ENCODE data around the gene DGKG.

DGKG gene

DNA sequence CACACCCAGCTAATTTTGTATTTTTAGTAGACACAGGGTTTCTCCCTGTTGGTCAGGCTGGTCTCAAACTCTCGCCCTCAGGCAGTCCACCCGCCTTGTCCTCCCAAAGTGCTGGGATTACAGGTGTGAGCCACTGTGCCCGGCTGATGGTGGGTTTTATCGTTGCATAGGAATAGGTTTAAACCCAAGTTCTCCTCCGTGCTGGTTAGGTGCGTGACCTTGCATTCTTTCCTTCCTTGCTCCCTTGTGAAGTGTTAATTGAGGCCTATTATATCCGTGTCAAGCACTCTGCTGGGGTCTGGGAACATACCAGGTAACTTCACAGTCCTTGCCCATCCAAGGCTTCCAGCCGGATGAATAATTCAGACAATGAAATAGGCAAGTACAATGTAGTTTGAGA lies 233.9 kb downstream of the DGKG start:
- no peak for DNase-seq

GRCh38 chr3:186127463-186127862 lies 234.6 kb downstream of the DGKG start:
- no peak for DNase-seq

GRCh38 chr3:186125118-186125517 lies 236.9 kb downstream of the DGKG start:
- DNase-seq: no peak

- no peak for DNase-seq
Measured at GRCh38 chr3:186124592-186124991, 237.4 kb downstream of the DGKG start.

DNA sequence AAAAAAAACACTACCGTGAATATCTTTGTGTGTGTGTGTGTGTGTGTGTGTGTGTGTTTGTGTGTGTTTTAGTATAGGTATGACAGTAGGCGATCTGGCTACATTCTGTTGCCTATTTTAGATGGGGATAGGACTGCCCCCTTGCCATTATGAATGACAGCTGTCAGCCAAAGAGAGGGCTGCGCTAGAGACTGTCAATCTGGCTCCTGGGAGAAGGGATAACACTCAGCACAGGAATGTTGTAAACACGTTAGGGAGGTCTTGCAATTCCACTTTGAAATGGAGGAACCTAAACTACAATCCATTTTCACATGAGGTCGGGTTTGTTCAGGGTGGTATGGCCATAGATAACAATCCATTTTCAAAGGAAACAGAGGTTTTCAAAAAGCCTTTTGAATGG lies 239.0 kb downstream of the DGKG start:
- no peak for DNase-seq

DNA sequence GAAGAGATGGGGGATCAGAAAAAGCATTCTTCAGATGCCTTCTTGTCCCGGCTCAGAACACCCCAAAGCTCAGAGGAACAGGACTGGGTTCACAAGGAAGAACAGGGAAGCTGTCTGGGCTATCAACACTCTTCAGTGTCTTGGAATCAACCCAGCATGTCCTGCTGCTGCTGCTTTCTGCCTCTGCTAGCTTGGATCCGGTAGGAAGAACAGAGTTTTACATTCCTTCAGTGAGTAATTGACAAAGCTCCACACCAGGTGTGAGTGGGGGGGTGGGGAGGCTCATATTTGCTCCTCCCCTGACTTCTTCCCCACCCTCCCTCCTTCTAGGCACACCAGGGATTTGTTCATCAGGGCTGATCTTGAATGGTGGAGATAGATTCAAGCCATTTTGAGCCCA lies 240.1 kb downstream of the DGKG start:
- no peak for DNase-seq

DNA sequence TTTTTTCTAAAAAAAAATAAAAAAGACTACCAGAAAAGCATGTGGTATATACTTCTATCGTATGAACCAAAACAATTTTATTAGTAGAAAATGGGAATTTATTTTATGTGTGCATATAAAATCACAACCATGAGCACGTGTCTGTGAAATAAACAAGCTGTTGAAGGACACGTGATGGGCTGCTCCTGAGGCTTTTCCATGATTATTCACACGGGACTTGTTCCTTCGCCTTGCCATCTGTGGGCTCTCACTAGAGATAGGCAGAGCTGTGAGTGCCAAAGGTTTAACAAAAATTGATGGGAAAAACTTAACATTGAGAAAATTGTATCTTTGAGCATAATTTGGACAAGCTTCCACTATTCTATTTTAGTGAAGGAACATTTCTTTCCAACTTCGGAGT lies 240.8 kb downstream of the DGKG start:
- DNase-seq: no peak

GRCh38 chr3:186119499-186119898 lies 242.5 kb downstream of the DGKG start:
- DNase-seq: no peak

- DNase-seq: no peak
Measured at GRCh38 chr3:186118692-186119091, 243.3 kb downstream of the DGKG start.

- no peak for DNase-seq
Measured at GRCh38 chr3:186117521-186118134, 244.4 kb downstream of the DGKG start.

DNA sequence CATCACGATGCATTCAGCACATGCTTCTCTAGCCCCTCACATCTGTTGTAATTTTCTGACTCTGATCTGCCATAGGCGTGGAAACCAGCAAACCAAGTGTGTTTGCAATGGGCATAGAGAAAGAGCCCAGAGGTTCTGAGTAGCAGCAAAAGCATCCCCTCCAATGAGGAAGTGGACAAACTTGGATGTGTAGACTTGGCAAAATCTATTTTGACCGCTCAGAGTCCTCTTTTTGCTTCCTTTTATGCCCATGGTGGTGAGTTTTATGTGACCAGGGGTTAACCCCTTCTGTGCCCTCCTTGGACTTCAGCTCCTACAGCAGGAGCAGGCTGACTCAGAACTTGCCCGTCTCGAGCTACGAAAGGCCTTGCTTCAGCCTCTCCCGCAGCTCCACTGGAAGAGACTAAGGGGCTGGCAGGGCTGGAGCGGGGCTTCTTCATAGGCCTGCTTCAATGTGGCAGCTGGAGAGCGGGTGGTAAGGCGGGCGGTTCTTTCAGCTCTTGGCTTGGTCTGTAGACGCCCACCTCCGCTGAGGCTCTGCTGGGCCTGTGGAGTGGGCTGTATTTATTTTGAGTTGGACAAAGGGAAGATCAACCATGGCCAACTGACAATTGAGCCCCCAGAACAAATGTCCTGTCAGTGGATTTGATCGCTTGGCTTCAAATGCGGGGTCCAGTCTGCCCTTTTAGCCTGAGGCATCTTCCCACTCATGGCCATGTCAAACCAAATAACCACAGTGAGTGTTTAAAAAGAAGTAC lies 246.6 kb downstream of the DGKG start:
- no peak for DNase-seq

- no peak for DNase-seq
Measured at GRCh38 chr3:186110975-186111974, 250.8 kb downstream of the DGKG start.

- no peak for DNase-seq
Measured at GRCh38 chr3:186109897-186110803, 251.9 kb downstream of the DGKG start.

- peak; percentile 91 for DNase-seq
Measured at GRCh38 chr3:186108941-186109865, 252.8 kb downstream of the DGKG start, which contains the start of gene ETV5. TSS of gene ETV5 (minus strand) at chr3:186109089. CDS start at chr3:186105868, 3,221 bp downstream.

GRCh38 chr3:186108106-186108940 lies 253.7 kb downstream of the DGKG start:
- DNase-seq: no peak

DNA sequence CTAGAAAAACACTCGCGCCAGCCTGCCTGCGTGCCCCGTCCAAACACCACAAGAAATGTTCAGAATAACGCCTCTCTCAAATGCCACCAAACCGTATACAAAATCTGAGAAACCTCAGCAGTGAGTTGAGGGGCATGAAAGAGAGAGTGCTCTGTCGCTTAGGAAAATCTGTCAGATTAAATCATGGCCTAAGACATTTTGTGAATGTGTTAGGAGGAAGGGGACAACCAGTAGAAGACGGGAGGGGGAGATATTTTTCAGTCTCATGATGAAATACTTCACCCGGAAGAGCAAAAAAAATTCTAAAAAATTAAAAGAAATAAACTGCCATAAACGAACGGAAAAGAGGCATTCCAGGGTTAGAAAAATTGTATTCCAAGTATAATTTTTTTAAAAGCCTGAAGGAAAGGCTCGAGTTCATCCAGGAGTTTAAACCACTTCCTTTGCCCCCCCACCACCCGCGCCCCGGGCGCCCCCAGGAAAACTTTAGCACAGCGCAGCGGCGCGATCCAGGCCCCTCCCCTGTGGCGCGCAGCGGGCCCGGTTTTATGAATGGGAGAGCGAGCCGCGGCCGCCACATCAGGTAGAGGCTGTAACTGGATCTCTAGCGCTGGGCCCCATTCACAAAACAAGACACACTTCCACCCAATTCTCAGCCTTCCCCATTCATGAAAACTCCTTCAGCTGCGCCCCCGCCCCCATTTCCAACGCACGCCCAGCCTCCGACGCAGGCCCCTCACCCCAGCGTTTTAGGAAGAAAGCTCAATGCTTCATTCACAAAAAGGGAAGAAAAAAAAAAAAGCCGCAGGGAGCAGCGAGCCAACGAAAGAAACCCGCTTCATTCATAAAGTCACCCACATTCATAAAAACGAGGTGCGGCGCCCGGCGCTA lies 254.6 kb downstream of the DGKG start:
- DNase-seq: peak; percentile 25

DNA sequence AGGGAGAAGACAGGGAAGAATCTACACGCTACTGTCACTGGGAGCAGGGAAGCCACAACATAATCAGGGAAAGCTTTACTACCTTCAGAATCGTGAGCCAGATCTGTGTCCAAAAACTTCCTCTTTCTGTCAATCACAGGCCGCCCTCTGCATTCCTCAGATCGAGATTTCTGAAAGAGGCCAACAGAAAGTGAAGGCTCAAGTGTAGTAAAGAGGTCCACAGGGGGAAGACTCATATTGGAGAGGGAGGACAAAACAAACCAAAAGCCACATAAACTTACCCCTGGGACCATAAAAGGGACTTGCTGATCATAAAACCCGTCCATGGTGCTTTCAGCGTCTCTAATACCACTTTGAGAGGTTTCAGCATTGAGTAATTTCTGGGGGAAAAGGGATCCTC lies 256.5 kb downstream of the DGKG start:
- no peak for DNase-seq

DNA sequence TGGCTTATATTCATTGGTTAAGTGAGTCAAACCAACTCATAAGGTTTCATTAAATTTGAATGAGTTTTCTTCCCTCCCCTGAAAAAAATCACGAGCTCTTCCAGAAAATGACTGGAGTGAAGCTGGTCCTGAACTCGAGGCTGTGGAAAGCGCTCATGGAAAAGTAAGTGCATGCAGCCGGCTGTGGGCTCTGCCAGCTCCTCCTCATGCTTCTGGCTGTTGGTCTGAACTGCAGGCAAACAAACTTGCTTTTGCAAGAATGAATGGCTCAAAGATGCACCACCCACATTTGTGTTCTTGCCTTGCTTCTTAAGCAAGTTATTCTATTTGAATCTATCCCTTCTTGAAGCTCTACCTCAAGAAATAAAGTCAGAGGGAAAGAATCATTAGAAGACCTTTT lies 259.3 kb downstream of the DGKG start:
- no peak for DNase-seq

- DNase-seq: no peak
Measured at GRCh38 chr3:186100398-186100797, 261.6 kb downstream of the DGKG start.

Measured in CD4-positive, alpha-beta T cell treated with Interleukin-12 subunit alpha and Interleukin-12 subunit beta, for 1 hour (primary cell).